OCI-LY3 (cell line): ENCODE measurements around the gene PTBP1.

Source experiments
- CTCF ChIP-seq: fragments of 200-600, 300-600 bp; sonication (generic); IDR thresholded peaks from 2 replicates; pipeline ENCODE4 v1.5.1; 2014; ENCODE audit warnings: antibody characterized with exemption, low read length, low read depth
- EZH2phosphoT487 ChIP-seq: fragments of 200-600 bp; shearing (Covaris generic); IDR thresholded peaks from 2 replicates; pipeline ENCODE4 v1.6.1; 2018; ENCODE audit warnings: antibody characterized with exemption, mixed run types, low read depth

- no peak for TF ChIP-seq CTCF
- no peak for TF ChIP-seq EZH2phosphoT487
These were observed 8.6 kb downstream of the PTBP1 start for GRCh38 chr19:805600-806550.
